Mucosa of descending colon (tissue), 3 donors: ENCODE results near the gene ERCC8. TPM values are rescaled to one million over a fixed set of nuclear protein-coding genes. Genes with fewer than 3 reads are reported as not detected.

Source experiments
- ATAC-seq: fragments of 200-7000 bp; cut with Tn5 transposase; one replicate; pipeline ENCODE4 v1.9.1; 2020; ENCODE audit warnings: mild to moderate bottlenecking, moderate library complexity
- DNase-seq, 3 donors: peaks; one replicate each; pipeline ENCODE4 v3.0.0-alpha.2; 2020
- H3K36me3 ChIP-seq: fragments of 200-600 bp; one replicate; pipeline ENCODE4 v1.8.0; 2021; ENCODE audit warnings: low read depth, mild to moderate bottlenecking
- H3K4me1 ChIP-seq: fragments of 200-600 bp; one replicate; pipeline ENCODE4 v1.8.0; 2021; ENCODE audit warnings: low read depth, mild to moderate bottlenecking
- H3K4me3 ChIP-seq: fragments of 200-600 bp; one replicate; pipeline ENCODE4 v1.8.0; 2021; ENCODE audit warnings: mild to moderate bottlenecking
- H3K9me3 ChIP-seq: fragments of 200-600 bp; one replicate; pipeline ENCODE4 v1.8.0; 2021; ENCODE audit warnings: mild to moderate bottlenecking
- CTCF ChIP-seq: fragments of 200-600 bp; IDR thresholded peaks from one replicate; pipeline ENCODE4 v1.8.0; 2022; ENCODE audit warnings: antibody characterized with exemption, mild to moderate bottlenecking
- intact Hi-C, 2 donors: fragments of 100-400 bp; cut with DNase I in 1 of 2; cut with micrococcal nuclease in 1 of 2; formaldehyde crosslinking; loops; one replicate each; pipeline versions ENCODE4 v1.11.0 to v1.11.1; 2022; cut with DNase I, micrococcal nuclease
- total RNA-seq, 3 donors: library from RNA; stranded (reverse); fragmentation: NEBNext Ultra II Directional in 2 of 3; extraction: Animal tissue kit (Norgen Biotek cat#: 25700) in 2 of 3; gene quantifications; one replicate each; pipeline versions ENCODE4 v1.2.1 to v1.2.4, GENCODE V29; 2021 to 2023
- donor health status: DM: no; HTN: no; CAD: no; lungs with moderate emphysema.
- donor health status: DM: no; HTN: no; CAD: no.
- donor health status: DM: no; HTN: yes; CAD: no.

ERCC8 gene
- total RNA-seq, 3 donors from 2014 or later: 8.2 to 9.1 (median 8.8) TPM

GRCh38 chr5:60903356-60903755, 41.5 kb downstream of the ERCC8 start:
- no peak overlapping the region for H3K4me3 ChIP-seq
- no peak for TF ChIP-seq CTCF
- intact Hi-C loops: no loop called here
- DNase-seq (no peak), ATAC-seq (no peak)
- H3K36me3 ChIP-seq: no peaks in the 10 kb centered on the region
- no peaks in the 10 kb centered on the region for H3K9me3 ChIP-seq
- H3K4me1 ChIP-seq: no peaks in the 10 kb centered on the region

- no peaks in the 10 kb centered on the region for H3K36me3 ChIP-seq
- DNase-seq (no peak), ATAC-seq (no peak)
- no peak for TF ChIP-seq CTCF
- intact Hi-C loops: no loop called here
- H3K4me1 ChIP-seq: no peaks in the 10 kb centered on the region
- H3K4me3 ChIP-seq: no peak overlapping the region
- H3K9me3 ChIP-seq: no peaks in the 10 kb centered on the region
Measured at GRCh38 chr5:60896991-60897390, 47.9 kb downstream of the ERCC8 start.

- DNase-seq (no peak), ATAC-seq (no peak)
- Histone ChIP-seq H3K4me3 (no peak overlapping the region), H3K36me3 (no peaks in the 10 kb centered on the region), H3K9me3 (no peaks in the 10 kb centered on the region), H3K4me1 (no peaks in the 10 kb centered on the region)
- intact Hi-C loops: no loop called here
- no peak for TF ChIP-seq CTCF
Measured at GRCh38 chr5:60893521-60893920, 51.3 kb downstream of the ERCC8 start.

GRCh38 chr5:60891667-60892066, 53.2 kb downstream of the ERCC8 start:
- Histone ChIP-seq H3K9me3 (no peaks in the 10 kb centered on the region), H3K36me3 (no peaks in the 10 kb centered on the region), H3K4me1 (no peaks in the 10 kb centered on the region), H3K4me3 (no peak overlapping the region)
- TF ChIP-seq CTCF: no peak
- DNase-seq (no peak), ATAC-seq (no peak)
- intact Hi-C loops: no loop called here

- intact Hi-C loops: no loop called here
- Histone ChIP-seq H3K4me3 (no peak overlapping the region), H3K36me3 (no peaks in the 10 kb centered on the region), H3K9me3 (no peaks in the 10 kb centered on the region), H3K4me1 (no peaks in the 10 kb centered on the region)
- TF ChIP-seq CTCF: no peak
- ATAC-seq: no peak
- no peak for DNase-seq
Measured at GRCh38 chr5:60888359-60889061, 56.4 kb downstream of the ERCC8 start.

GRCh38 chr5:60887746-60888145, 57.1 kb downstream of the ERCC8 start:
- Histone ChIP-seq H3K4me3 (no peak overlapping the region), H3K9me3 (no peaks in the 10 kb centered on the region), H3K4me1 (no peaks in the 10 kb centered on the region), H3K36me3 (no peaks in the 10 kb centered on the region)
- intact Hi-C loops: no loop called here
- DNase-seq (no peak), ATAC-seq (no peak)
- no peak for TF ChIP-seq CTCF
